WTC11 (cell line): ENCODE measurements around the gene CALCR. TPM values are rescaled to one million over a fixed set of nuclear protein-coding genes. Genes with fewer than 3 reads are reported as not detected.

Experiments used
- ATAC-seq: fragments of 200-7000 bp; cut with Tn5 transposase; 2 replicates; pipeline ENCODE4 v1.10.0; 2021; ENCODE audit warnings: mild to moderate bottlenecking, moderate library complexity
- CTCF ChIA-PET: fragments of 300-600 bp; sonication (Branson Sonifier 250); formaldehyde crosslinking; loops from one replicate; lab custom pipeline; 2021; ENCODE audit warnings: antibody characterized with exemption; lab: Charles Lee
- POLR2A ChIA-PET: fragments of 350-600 bp; sonication (Branson Sonifier 250); formaldehyde crosslinking; loops from one replicate; lab custom pipeline; 2021; ENCODE audit warnings: antibody characterized with exemption; lab: Charles Lee
- DNase-seq: peaks from one replicate; pipeline ENCODE4 v3.0.0; 2021; ENCODE audit warnings: low spot score
- H3K27ac Mint-ChIP-seq: 2 replicates; pipeline ENCODE4 v1.8.0; 2021; ENCODE audit warnings: mixed read lengths
- H3K27me3 Mint-ChIP-seq: 2 replicates; pipeline ENCODE4 v1.8.0; 2021; ENCODE audit warnings: low read depth, mild to moderate bottlenecking, moderate library complexity, mixed read lengths
- H3K36me3 Mint-ChIP-seq: 2 replicates; pipeline ENCODE4 v1.8.0; 2021; ENCODE audit warnings: mixed read lengths
- H3K4me1 Mint-ChIP-seq: 2 replicates; pipeline ENCODE4 v1.8.0; 2022; ENCODE audit warnings: mixed read lengths
- H3K4me3 Mint-ChIP-seq: 2 replicates; pipeline ENCODE4 v1.8.0; 2021; ENCODE audit warnings: mild to moderate bottlenecking, moderate library complexity, mixed read lengths
- H3K9me3 Mint-ChIP-seq: 2 replicates; pipeline ENCODE4 v1.8.0; 2021; ENCODE audit warnings: mixed read lengths
- HMGA2 ChIP-seq: fragments of 250-450 bp; sonication (Bioruptor Pico); IDR thresholded peaks from 2 replicates; pipeline ENCODE4 v1.4.0; 2021; ENCODE audit warnings: mild to moderate bottlenecking, moderate library complexity
- TCF7 ChIP-seq: sonication (generic); formaldehyde crosslinking; IDR thresholded peaks from 2 replicates; pipeline ENCODE4 v1.8.0; 2022; ENCODE audit warnings: mild to moderate bottlenecking, low read depth, missing genetic modification reagents, moderate library complexity
- TEAD1 ChIP-seq: sonication (generic); formaldehyde crosslinking; IDR thresholded peaks from 2 replicates; pipeline ENCODE4 v1.8.0; 2022; ENCODE audit warnings: mild to moderate bottlenecking, missing genetic modification reagents
- TP53 ChIP-seq: sonication (generic); formaldehyde crosslinking; IDR thresholded peaks from 2 replicates; pipeline ENCODE4 v1.8.1; 2023; ENCODE audit warnings: mild to moderate bottlenecking, missing genetic modification reagents
- total RNA-seq: library from RNA; stranded (reverse); gene quantifications from 3 replicates; pipeline ENCODE4 v1.2.3, GENCODE V29; 2021
- TF ChIP-seq, protein P1 (sequence below): fragments of 250-450 bp; sonication (Bioruptor Pico); IDR thresholded peaks from 2 replicates; pipeline ENCODE4 v1.9.0; 2021; ENCODE audit warnings: moderate library complexity, mild to moderate bottlenecking, inconsistent platforms, borderline replicate concordance
- TF ChIP-seq, protein P2 (sequence below): sonication (generic); formaldehyde crosslinking; IDR thresholded peaks from 2 replicates; pipeline ENCODE4 v1.8.1; 2023; ENCODE audit warnings: mild to moderate bottlenecking, moderate library complexity, missing genetic modification reagents
- TF ChIP-seq, protein P3 (sequence below): fragments of 250-450 bp; sonication (Bioruptor Pico); IDR thresholded peaks from 2 replicates; pipeline ENCODE4 v2.1.2; 2022; ENCODE audit warnings: mild to moderate bottlenecking, moderate library complexity
- TF ChIP-seq, protein P4 (sequence below): fragments of 200-600 bp; IDR thresholded peaks from 2 replicates; pipeline ENCODE4 v1.8.0; 2022; ENCODE audit warnings: antibody characterized with exemption
- TF ChIP-seq, protein P5 (sequence below): sonication (generic); formaldehyde crosslinking; IDR thresholded peaks from 2 replicates; pipeline ENCODE4 v1.8.1; 2023; ENCODE audit warnings: mild to moderate bottlenecking, missing genetic modification reagents, moderate library complexity
- TF ChIP-seq, protein P6 (sequence below): sonication (generic); formaldehyde crosslinking; IDR thresholded peaks from 2 replicates; pipeline ENCODE4 v1.8.1; 2023; ENCODE audit warnings: mild to moderate bottlenecking, missing genetic modification reagents

CALCR gene
- total RNA-seq, 1 experiment from 2014 or later, result 0.81 TPM

DNA sequence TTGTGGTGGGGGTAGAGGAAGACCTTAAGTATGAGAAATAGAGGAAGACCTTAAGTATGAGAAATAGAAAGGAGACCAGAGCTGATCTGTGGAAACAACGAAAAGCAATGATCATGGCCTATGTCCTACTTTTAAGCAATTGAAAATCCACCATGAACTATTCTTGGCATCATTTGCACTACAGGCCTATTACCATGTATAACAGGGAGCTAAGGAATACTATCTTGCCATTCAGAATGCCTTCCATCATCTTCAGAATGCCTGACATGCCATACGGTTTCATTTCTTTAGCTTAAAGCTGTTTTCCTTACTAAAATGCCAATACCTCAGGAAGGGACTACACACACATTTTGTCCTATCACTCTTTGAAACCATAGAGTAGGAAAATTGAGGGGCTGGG lies 127.0 kb downstream of the CALCR start:
- TF ChIP-seq, protein P1, sequence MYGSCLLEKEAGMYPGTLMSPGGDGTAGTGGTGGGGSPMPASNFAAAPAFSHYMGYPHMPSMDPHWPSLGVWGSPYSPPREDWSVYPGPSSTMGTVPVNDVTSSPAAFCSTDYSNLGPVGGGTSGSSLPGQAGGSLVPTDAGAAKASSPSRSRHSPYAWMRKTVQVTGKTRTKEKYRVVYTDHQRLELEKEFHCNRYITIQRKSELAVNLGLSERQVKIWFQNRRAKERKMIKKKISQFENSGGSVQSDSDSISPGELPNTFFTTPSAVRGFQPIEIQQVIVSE, result no peak
- no peak for TF ChIP-seq TP53
- TF ChIP-seq, protein P2, sequence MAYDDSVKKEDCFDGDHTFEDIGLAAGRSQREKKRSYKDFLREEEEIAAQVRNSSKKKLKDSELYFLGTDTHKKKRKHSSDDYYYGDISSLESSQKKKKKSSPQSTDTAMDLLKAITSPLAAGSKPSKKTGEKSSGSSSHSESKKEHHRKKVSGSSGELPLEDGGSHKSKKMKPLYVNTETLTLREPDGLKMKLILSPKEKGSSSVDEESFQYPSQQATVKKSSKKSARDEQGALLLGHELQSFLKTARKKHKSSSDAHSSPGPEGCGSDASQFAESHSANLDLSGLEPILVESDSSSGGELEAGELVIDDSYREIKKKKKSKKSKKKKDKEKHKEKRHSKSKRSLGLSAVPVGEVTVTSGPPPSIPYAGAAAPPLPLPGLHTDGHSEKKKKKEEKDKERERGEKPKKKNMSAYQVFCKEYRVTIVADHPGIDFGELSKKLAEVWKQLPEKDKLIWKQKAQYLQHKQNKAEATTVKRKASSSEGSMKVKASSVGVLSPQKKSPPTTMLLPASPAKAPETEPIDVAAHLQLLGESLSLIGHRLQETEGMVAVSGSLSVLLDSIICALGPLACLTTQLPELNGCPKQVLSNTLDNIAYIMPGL, result no peak
- ChIA-PET POLR2A (no interaction called here), CTCF (interaction anchor here (1.3 to 3.2 kb wide), 2 partner anchors 14 to 104 kb away, joined by 4 to 17 read pairs; no protein-coding TSS in a partner anchor)
- Mint-ChIP-seq H3K36me3 (no peaks in the 10 kb centered on the region), H3K4me3 (no peak overlapping the region), H3K4me1 (peaks cover 8% of the 10 kb centered on the region), H3K27me3 (no peaks in the 10 kb centered on the region), H3K9me3 (no peaks in the 10 kb centered on the region), H3K27ac (no peak overlapping the region)
- ATAC-seq (no peak), DNase-seq (no peak)

DNA sequence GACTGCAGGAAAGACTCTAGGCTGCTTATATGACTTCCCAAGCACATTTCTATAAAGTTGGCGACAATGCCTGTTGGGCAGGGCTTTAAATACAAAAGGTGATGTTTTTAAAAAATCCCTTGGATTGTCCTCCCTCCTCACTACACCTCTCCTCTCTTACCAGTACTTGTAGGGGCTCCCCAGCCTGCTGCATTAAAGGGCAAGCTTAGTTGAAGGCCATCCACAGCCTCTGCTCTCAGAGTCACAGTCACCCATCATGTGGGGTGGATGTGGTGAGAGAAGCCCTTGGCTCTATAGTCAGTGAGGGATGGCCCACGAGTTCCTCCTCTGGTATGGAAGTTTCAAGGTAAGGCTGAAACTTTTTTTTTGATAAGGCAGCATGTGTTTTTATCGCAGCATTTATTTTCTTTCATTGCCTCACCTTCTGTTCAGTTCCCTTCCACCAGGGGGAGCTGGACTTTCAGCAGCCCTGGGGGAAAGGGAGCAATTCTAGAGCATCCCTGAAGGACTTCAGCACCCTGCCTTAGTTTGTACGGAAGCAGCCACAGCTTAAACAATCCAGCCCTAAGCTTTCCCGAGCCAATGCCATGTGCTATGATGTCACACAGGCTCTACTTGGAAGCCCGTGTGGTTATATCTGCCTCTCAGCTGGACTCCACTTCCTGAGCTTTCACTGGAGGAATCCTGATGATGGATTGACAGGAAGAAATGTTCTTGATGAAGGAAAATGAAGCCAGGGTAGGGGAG lies 131.9 kb downstream of the CALCR start:
- peak; percentile 94 for ATAC-seq
- H3K36me3 Mint-ChIP-seq, result no peaks in the 10 kb centered on the region
- ChIA-PET CTCF (interaction anchor here (0.7 to 3.1 kb wide), 32 partner anchors 8 to 516 kb away, joined by 3 to 31 read pairs (median 4); partner anchors contain the start of genes CALCR and VPS50), POLR2A (interaction anchor here (0.6 kb wide), 1 partner anchor 115 kb away, joined by 3 read pairs; no protein-coding TSS in a partner anchor)
- peak; percentile 63 for DNase-seq
- H3K9me3 Mint-ChIP-seq, result no peaks in the 10 kb centered on the region
- no peak overlapping the region for H3K4me3 Mint-ChIP-seq
- TF ChIP-seq, protein P3, sequence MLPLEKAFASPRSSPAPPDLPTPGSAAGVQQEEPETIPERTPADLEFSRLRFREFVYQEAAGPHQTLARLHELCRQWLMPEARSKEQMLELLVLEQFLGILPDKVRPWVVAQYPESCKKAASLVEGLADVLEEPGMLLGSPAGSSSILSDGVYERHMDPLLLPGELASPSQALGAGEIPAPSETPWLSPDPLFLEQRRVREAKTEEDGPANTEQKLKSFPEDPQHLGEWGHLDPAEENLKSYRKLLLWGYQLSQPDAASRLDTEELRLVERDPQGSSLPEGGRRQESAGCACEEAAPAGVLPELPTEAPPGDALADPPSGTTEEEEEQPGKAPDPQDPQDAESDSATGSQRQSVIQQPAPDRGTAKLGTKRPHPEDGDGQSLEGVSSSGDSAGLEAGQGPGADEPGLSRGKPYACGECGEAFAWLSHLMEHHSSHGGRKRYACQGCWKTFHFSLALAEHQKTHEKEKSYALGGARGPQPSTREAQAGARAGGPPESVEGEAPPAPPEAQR (CRISPR knock-in tag), result no peak
- TF ChIP-seq TEAD1 (CRISPR knock-in tag) (no peak), TP53 (no peak)
- TF ChIP-seq, protein P4, sequence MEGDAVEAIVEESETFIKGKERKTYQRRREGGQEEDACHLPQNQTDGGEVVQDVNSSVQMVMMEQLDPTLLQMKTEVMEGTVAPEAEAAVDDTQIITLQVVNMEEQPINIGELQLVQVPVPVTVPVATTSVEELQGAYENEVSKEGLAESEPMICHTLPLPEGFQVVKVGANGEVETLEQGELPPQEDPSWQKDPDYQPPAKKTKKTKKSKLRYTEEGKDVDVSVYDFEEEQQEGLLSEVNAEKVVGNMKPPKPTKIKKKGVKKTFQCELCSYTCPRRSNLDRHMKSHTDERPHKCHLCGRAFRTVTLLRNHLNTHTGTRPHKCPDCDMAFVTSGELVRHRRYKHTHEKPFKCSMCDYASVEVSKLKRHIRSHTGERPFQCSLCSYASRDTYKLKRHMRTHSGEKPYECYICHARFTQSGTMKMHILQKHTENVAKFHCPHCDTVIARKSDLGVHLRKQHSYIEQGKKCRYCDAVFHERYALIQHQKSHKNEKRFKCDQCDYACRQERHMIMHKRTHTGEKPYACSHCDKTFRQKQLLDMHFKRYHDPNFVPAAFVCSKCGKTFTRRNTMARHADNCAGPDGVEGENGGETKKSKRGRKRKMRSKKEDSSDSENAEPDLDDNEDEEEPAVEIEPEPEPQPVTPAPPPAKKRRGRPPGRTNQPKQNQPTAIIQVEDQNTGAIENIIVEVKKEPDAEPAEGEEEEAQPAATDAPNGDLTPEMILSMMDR, result peak; percentile 71
- TF ChIP-seq, protein P5, sequence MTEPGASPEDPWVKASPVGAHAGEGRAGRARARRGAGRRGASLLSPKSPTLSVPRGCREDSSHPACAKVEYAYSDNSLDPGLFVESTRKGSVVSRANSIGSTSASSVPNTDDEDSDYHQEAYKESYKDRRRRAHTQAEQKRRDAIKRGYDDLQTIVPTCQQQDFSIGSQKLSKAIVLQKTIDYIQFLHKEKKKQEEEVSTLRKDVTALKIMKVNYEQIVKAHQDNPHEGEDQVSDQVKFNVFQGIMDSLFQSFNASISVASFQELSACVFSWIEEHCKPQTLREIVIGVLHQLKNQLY (CRISPR knock-in tag), result no peak
- TF ChIP-seq, protein P6, sequence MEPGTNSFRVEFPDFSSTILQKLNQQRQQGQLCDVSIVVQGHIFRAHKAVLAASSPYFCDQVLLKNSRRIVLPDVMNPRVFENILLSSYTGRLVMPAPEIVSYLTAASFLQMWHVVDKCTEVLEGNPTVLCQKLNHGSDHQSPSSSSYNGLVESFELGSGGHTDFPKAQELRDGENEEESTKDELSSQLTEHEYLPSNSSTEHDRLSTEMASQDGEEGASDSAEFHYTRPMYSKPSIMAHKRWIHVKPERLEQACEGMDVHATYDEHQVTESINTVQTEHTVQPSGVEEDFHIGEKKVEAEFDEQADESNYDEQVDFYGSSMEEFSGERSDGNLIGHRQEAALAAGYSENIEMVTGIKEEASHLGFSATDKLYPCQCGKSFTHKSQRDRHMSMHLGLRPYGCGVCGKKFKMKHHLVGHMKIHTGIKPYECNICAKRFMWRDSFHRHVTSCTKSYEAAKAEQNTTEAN (CRISPR knock-in tag), result no peak
- peaks cover 8% of the 10 kb centered on the region for H3K4me1 Mint-ChIP-seq
- H3K27ac Mint-ChIP-seq, result no peak overlapping the region
- no peaks in the 10 kb centered on the region for H3K27me3 Mint-ChIP-seq

DNA sequence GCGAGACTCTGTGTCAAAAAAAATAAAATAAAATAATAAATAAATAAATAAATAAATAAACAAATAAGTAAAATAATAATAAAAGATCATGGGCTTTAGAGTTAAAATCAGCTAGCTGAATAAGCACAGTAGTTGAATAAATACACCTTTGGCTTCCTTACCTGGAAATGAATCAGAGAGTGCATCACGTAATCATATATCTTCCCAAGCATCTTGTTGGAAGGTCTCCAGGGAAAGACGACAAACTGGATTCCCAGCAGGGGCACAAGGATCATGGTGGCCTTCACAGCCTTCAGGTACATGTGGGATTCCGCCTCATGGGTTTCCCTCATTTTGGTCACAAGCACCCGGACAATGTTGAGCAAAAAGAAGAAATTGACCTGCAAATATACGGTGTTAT lies 138.7 kb downstream of the CALCR start:
- ChIA-PET CTCF (interaction anchor here (1.3 kb wide), 1 partner anchor 116 kb away, joined by 6 read pairs; no protein-coding TSS in a partner anchor), POLR2A (interaction anchor here (0.7 kb wide), 1 partner anchor 869 kb away, joined by 3 read pairs; no protein-coding TSS in a partner anchor)
- Mint-ChIP-seq H3K27ac (no peak overlapping the region), H3K4me3 (no peak overlapping the region), H3K9me3 (no peaks in the 10 kb centered on the region), H3K36me3 (no peaks in the 10 kb centered on the region), H3K27me3 (no peaks in the 10 kb centered on the region), H3K4me1 (peaks cover 5% of the 10 kb centered on the region)
- ATAC-seq (no peak), DNase-seq (no peak)
- TF ChIP-seq HMGA2 (CRISPR knock-in tag), result peak; percentile 81
- TF ChIP-seq TCF7, result no peak
